CD4-positive, alpha-beta T cell treated with Interferon alpha-2 for 1 hour (primary cell): Measurements from ENCODE around the gene GCNT1.
"Not testable (repeated sequence)": the region's sequence is repeated elsewhere in the genome, so short reads cannot be mapped to it uniquely, and the experiment has no call there.

Experiments
- DNase-seq, 2 donors: peaks; one replicate each; pipeline ENCODE4 v3.0.0-alpha.2; 2020 to 2022

The GCNT1 gene

GRCh38 chr9:76493496-76493895 lies 34.5 kb downstream of the GCNT1 start:
- DNase-seq: not testable (repeated sequence)

GRCh38 chr9:76500061-76500460 lies 41.1 kb downstream of the GCNT1 start:
- no peak for DNase-seq

- no peak for DNase-seq
These were observed 43.8 kb downstream of the GCNT1 start for GRCh38 chr9:76502746-76503145.

GRCh38 chr9:76510041-76510440 lies 51.1 kb downstream of the GCNT1 start:
- DNase-seq: no peak

GRCh38 chr9:76510446-76510845 lies 51.5 kb downstream of the GCNT1 start:
- DNase-seq: no peak

- DNase-seq: no peak
These were observed 53.8 kb downstream of the GCNT1 start for GRCh38 chr9:76512826-76513225.

GRCh38 chr9:76516350-76516749 lies 57.4 kb downstream of the GCNT1 start:
- peak in 1 of 2 donors; percentile 7 for DNase-seq

GRCh38 chr9:76516871-76517270 lies 57.9 kb downstream of the GCNT1 start:
- DNase-seq: no peak

- no peak for DNase-seq
These were observed 60.3 kb downstream of the GCNT1 start for GRCh38 chr9:76519075-76519835.

GRCh38 chr9:76521244-76521681 lies 62.3 kb downstream of the GCNT1 start:
- no peak for DNase-seq

GRCh38 chr9:76521906-76522305 lies 62.9 kb downstream of the GCNT1 start:
- no peak for DNase-seq

- DNase-seq: not testable (repeated sequence)
These were observed 64.7 kb downstream of the GCNT1 start for GRCh38 chr9:76523617-76524200.

- DNase-seq: no peak
These were observed 66.2 kb downstream of the GCNT1 start for GRCh38 chr9:76525196-76525595.

- no peak for DNase-seq
These were observed 67.0 kb downstream of the GCNT1 start for GRCh38 chr9:76526026-76526425.

- no peak for DNase-seq
These were observed 69.1 kb downstream of the GCNT1 start for GRCh38 chr9:76528056-76528455.

GRCh38 chr9:76528642-76529190 lies 69.7 kb downstream of the GCNT1 start:
- DNase-seq: no peak

GRCh38 chr9:76529653-76530052 lies 70.7 kb downstream of the GCNT1 start:
- DNase-seq: no peak

GRCh38 chr9:76530458-76531110 lies 71.6 kb downstream of the GCNT1 start:
- DNase-seq: no peak

GRCh38 chr9:76531231-76531780 lies 72.3 kb downstream of the GCNT1 start:
- DNase-seq: no peak

GRCh38 chr9:76532877-76533276 lies 73.9 kb downstream of the GCNT1 start:
- DNase-seq: not testable (repeated sequence)

- no peak for DNase-seq
These were observed 75.0 kb downstream of the GCNT1 start for GRCh38 chr9:76534026-76534425.

- no peak for DNase-seq
These were observed 78.2 kb downstream of the GCNT1 start for GRCh38 chr9:76537150-76537646.

- DNase-seq: no peak
These were observed 80.2 kb downstream of the GCNT1 start for GRCh38 chr9:76539180-76539579.
